ENCODE measurements around the gene OPN1LW.

GRCh38 chrX:154120567-154120966 is 23.5 kb upstream of the OPN1LW start:
- TF ChIP-seq EZH2 (IDR thresholded peaks at IDR 0.05; ENCODE audit: borderline replicate concordance, low read depth, low read length, poor library complexity, severe bottlenecking) (no peak), CTCF (conservative IDR thresholded peaks at IDR 0.05; ENCODE audit: low read depth, low read length) (no peak)
